OCI-LY1 (cell line): Measurements from ENCODE around the gene GID4.

Source experiments
- H2AFZ ChIP-seq: fragments of 200-600 bp; sonication (generic), shearing (Covaris generic); 2 replicates; pipeline ENCODE4 v1.6.0; 2014; ENCODE audit warnings: antibody characterized with exemption, mild to moderate bottlenecking, low read length
- H3F3A ChIP-seq: fragments of 200-600 bp; sonication (generic), shearing (Covaris generic); 2 replicates; pipeline ENCODE4 v1.6.0; 2014; ENCODE audit warnings: mild to moderate bottlenecking, antibody characterized with exemption, low read length, moderate library complexity; ENCODE audit not compliant: insufficient read depth
- H3K27ac ChIP-seq: fragments of 200-600 bp; sonication (generic); 2 replicates; pipeline ENCODE4 v1.5.1; 2014; ENCODE audit warnings: low read length, mixed run types, mild to moderate bottlenecking, low read depth; ENCODE audit not compliant: poor library complexity, severe bottlenecking
- H3K27me3 ChIP-seq: fragments of 200-600 bp; sonication (generic); 2 replicates; pipeline ENCODE4 v1.6.0; 2014; ENCODE audit warnings: antibody characterized with exemption, mild to moderate bottlenecking, low read length, moderate library complexity; ENCODE audit not compliant: insufficient read depth
- H3K36me3 ChIP-seq: fragments of 200-600 bp; sonication (generic); 2 replicates; pipeline ENCODE4 v1.6.1; 2014; ENCODE audit warnings: mild to moderate bottlenecking, antibody characterized with exemption, low read length, moderate library complexity, mixed read lengths; ENCODE audit not compliant: insufficient read depth
- H3K4me1 ChIP-seq: fragments of 200-600 bp; sonication (generic); 2 replicates; pipeline ENCODE4 v1.5.1; 2014; ENCODE audit warnings: mild to moderate bottlenecking, low read length, moderate library complexity; ENCODE audit not compliant: insufficient read depth, severe bottlenecking
- H3K4me2 ChIP-seq: fragments of 200-600 bp; sonication (generic), shearing (Covaris generic); 2 replicates; pipeline ENCODE4 v1.6.1; 2014; ENCODE audit warnings: low read length
- H3K4me3 ChIP-seq: fragments of 200-600 bp; sonication (generic); 2 replicates; pipeline ENCODE4 v1.5.1; 2014; ENCODE audit warnings: low read length, low read depth, mild to moderate bottlenecking, mixed read lengths; ENCODE audit not compliant: poor library complexity, severe bottlenecking
- H3K79me2 ChIP-seq: fragments of 200-600 bp; shearing (Covaris generic); 2 replicates; pipeline ENCODE4 v1.6.1; 2016; ENCODE audit warnings: mixed run types, low read length, mixed read lengths; ENCODE audit not compliant: insufficient read depth
- H3K9ac ChIP-seq: fragments of 200-600 bp; sonication (generic), shearing (Covaris generic); 2 replicates; pipeline ENCODE4 v1.6.1; 2014; ENCODE audit warnings: mild to moderate bottlenecking, low read length, mixed read lengths
- H3K9me2 ChIP-seq: fragments of 200-600 bp; sonication (generic), shearing (Covaris generic); 2 replicates; pipeline ENCODE4 v1.6.1; 2014; ENCODE audit warnings: low read depth, mild to moderate bottlenecking, low read length, mixed read lengths
- H3K9me3 ChIP-seq: fragments of 200-600 bp; shearing (Covaris generic); 2 replicates; pipeline ENCODE4 v1.6.1; 2014; ENCODE audit warnings: low read length, mixed read lengths
- H4K20me1 ChIP-seq: fragments of 200-600 bp; sonication (generic), shearing (Covaris generic); 2 replicates; pipeline ENCODE4 v1.6.0; 2016; ENCODE audit warnings: mild to moderate bottlenecking, low read length; ENCODE audit not compliant: insufficient read depth
- CTCF ChIP-seq: fragments of 200-600 bp; sonication (generic), shearing (Covaris generic); IDR thresholded peaks from 2 replicates; pipeline ENCODE4 v1.5.1; 2017; ENCODE audit warnings: mild to moderate bottlenecking, antibody characterized with exemption, low read length, moderate library complexity, mixed read lengths
- EZH2 ChIP-seq: fragments of 200-600 bp; sonication (generic), shearing (Covaris generic); IDR thresholded peaks from 2 replicates; pipeline ENCODE4 v1.8.0; 2017; ENCODE audit warnings: borderline replicate concordance, mixed run types, mild to moderate bottlenecking, antibody characterized with exemption, low read length, moderate library complexity, mixed read lengths

The GID4 gene

DNA sequence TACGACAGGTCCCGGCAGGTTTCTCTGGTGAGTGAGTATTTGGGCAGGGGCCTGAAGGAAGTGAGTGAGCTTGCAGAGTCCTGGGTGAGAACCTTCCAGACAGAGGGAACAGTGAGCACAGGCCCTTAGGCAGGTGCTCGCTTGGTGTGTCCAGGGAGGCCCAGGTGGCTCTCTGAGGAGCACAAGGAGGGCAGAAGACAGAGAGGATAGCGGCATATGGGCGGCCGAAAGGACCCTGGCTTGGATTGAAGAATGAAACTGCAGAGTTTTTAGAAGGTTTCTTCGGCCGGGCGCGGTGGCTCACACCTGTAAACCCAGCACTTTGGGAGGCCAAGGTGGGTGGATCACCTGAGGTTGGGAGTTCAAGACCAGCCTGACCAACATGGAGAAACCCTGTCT lies 55.2 kb downstream of the GID4 start:
- H2AFZ ChIP-seq, result no peak overlapping the region

DNA sequence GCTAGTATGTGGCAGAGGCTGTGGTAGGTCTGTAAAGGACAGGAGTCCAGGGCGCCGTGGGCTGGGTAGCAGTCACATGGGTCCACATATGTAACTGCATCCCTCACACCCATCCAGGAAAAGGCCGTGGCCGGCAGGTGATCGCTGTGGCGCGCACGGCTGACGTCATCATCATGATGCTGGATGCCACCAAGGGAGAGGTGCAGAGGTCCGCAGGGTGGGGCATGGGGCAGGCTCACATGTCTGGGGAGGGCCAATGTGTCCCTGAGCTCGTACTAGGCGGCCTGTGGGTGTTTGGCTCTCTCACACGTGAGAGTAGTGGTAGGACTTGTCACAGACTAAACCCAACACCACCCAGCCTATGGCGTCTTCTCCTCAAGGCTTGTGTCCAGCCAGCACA lies 60.3 kb downstream of the GID4 start:
- TF ChIP-seq CTCF, result no peak
- no peak for TF ChIP-seq EZH2
- peaks cover 82% of the 10 kb centered on the region for H3K36me3 ChIP-seq
- no peaks in the 10 kb centered on the region for H3K9me3 ChIP-seq
- no peak overlapping the region for H3K4me2 ChIP-seq
- no peaks in the 10 kb centered on the region for H3F3A ChIP-seq
- H3K4me3 ChIP-seq, result no peak overlapping the region
- no peaks in the 10 kb centered on the region for H3K9me2 ChIP-seq
- H3K27me3 ChIP-seq, result no peaks in the 10 kb centered on the region
- H2AFZ ChIP-seq, result no peak overlapping the region
- no peaks in the 10 kb centered on the region for H3K4me1 ChIP-seq
- no peak overlapping the region for H3K27ac ChIP-seq
- H3K79me2 ChIP-seq, result no peaks in the 10 kb centered on the region
- no peaks in the 10 kb centered on the region for H4K20me1 ChIP-seq
- H3K9ac ChIP-seq, result no peak overlapping the region

More for the DNA sequence above, 55.2 kb downstream of the GID4 start:
- no peaks in the 10 kb centered on the region for H3K9me3 ChIP-seq
- H3K27me3 ChIP-seq, result no peaks in the 10 kb centered on the region
- no peak overlapping the region for H3K9ac ChIP-seq
- H3K9me2 ChIP-seq, result no peaks in the 10 kb centered on the region
- no peaks in the 10 kb centered on the region for H3F3A ChIP-seq
- no peak for TF ChIP-seq CTCF
- TF ChIP-seq EZH2, result no peak
- no peak overlapping the region for H3K4me3 ChIP-seq
- H3K4me1 ChIP-seq, result no peaks in the 10 kb centered on the region
- no peak overlapping the region for H3K27ac ChIP-seq
- no peaks in the 10 kb centered on the region for H4K20me1 ChIP-seq
- H3K4me2 ChIP-seq, result no peak overlapping the region
- peaks cover 73% of the 10 kb centered on the region for H3K36me3 ChIP-seq
- no peaks in the 10 kb centered on the region for H3K79me2 ChIP-seq

DNA sequence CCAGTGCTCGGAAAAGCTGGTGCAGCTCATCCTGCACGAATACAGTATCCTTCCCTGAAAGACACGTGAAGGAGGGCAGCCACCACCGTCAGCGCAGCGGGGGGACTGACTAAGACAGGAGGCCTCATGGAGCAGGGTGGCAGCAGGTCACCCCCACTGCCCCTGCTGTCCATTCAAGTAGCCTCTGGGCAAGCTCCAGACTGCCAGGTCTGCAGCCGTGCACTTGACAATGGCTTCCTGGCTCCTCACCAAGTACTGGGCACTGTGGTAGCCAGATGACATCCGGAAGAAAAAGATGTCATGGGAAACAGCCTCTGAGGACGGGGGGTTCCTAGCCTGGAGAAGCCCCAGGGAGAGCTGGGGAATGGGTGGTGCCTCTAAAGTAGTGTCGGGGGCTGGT lies 61.4 kb downstream of the GID4 start:
- Histone ChIP-seq H3F3A (no peaks in the 10 kb centered on the region), H4K20me1 (no peaks in the 10 kb centered on the region), H3K4me3 (no peak overlapping the region), H3K9me2 (no peaks in the 10 kb centered on the region), H3K4me2 (no peak overlapping the region), H3K79me2 (no peaks in the 10 kb centered on the region), H3K36me3 (peaks cover 84% of the 10 kb centered on the region), H3K4me1 (no peaks in the 10 kb centered on the region), H2AFZ (no peak overlapping the region), H3K27ac (no peak overlapping the region), H3K9ac (no peak overlapping the region), H3K27me3 (no peaks in the 10 kb centered on the region), H3K9me3 (no peaks in the 10 kb centered on the region)
- TF ChIP-seq CTCF (no peak), EZH2 (no peak)
